Prostate gland (tissue), 2 donors: ENCODE results near the gene BDKRB2.

Experiments
- POLR2A ChIP-seq: fragments of 450-650 bp; IDR thresholded peaks from one replicate; pipeline ENCODE4 v1.6.1; 2016; ENCODE audit warnings: antibody characterized with exemption, mild to moderate bottlenecking
- TF ChIP-seq, protein P1 (sequence below), 4 experiments: fragments of 200-600 bp in 2 of 4; fragments of 450-650 bp in 2 of 4; sonication (generic) in 2 of 4; IDR thresholded peaks; 1 replicate in 3 of 4; 2 replicates in 1 of 4; pipeline ENCODE4 v1.5.1; 2016 to 2019; ENCODE audit warnings: antibody characterized with exemption in 4 of 4, mild to moderate bottlenecking in 2 of 4, moderate library complexity in 2 of 4

DNA sequence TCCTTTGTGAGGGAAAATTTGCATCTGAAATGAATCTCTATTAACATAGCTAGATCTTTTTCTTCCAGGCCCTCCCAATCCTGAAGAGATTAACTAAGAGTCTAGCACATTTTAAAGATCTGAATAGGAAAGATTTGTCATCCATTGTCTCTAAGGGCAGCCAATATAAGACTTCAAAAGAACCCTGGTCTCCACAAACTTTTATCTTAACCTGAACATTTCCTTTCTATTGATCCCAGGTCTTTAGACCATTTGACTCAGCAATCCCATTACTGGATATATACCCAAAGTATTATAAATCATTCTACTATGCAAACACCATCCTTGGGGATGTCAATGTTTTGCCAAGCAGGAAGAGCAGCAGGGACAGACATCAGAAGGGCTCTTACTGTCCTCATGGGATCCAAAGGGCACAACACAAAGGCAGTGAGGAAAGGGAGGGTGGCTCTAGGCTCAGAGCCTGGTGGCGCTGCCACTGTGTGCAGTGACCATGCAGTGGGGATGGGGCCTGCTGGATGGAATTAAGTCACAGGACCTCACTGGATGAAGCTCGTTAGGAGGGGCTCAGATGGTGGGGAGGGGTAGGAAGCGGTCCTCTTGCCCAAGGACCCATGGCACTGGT, 12.7 kb upstream of the BDKRB2 start:
- TF ChIP-seq, protein P1, sequence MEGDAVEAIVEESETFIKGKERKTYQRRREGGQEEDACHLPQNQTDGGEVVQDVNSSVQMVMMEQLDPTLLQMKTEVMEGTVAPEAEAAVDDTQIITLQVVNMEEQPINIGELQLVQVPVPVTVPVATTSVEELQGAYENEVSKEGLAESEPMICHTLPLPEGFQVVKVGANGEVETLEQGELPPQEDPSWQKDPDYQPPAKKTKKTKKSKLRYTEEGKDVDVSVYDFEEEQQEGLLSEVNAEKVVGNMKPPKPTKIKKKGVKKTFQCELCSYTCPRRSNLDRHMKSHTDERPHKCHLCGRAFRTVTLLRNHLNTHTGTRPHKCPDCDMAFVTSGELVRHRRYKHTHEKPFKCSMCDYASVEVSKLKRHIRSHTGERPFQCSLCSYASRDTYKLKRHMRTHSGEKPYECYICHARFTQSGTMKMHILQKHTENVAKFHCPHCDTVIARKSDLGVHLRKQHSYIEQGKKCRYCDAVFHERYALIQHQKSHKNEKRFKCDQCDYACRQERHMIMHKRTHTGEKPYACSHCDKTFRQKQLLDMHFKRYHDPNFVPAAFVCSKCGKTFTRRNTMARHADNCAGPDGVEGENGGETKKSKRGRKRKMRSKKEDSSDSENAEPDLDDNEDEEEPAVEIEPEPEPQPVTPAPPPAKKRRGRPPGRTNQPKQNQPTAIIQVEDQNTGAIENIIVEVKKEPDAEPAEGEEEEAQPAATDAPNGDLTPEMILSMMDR (IDR thresholded peaks at IDR 0.05) = no peak
- no peak for TF ChIP-seq POLR2A
